ENCODE measurements around the gene MCCC1.

The MCCC1 gene

GRCh38 chr3:182983876-182984275 is 115.4 kb downstream of the MCCC1 start:
- no peak for DNase-seq (ENCODE audit: low read depth in 2 of 2)

GRCh38 chr3:182981038-182981380 is 118.3 kb downstream of the MCCC1 start:
- no peak for DNase-seq (ENCODE audit: low read depth in 2 of 2)

DNA sequence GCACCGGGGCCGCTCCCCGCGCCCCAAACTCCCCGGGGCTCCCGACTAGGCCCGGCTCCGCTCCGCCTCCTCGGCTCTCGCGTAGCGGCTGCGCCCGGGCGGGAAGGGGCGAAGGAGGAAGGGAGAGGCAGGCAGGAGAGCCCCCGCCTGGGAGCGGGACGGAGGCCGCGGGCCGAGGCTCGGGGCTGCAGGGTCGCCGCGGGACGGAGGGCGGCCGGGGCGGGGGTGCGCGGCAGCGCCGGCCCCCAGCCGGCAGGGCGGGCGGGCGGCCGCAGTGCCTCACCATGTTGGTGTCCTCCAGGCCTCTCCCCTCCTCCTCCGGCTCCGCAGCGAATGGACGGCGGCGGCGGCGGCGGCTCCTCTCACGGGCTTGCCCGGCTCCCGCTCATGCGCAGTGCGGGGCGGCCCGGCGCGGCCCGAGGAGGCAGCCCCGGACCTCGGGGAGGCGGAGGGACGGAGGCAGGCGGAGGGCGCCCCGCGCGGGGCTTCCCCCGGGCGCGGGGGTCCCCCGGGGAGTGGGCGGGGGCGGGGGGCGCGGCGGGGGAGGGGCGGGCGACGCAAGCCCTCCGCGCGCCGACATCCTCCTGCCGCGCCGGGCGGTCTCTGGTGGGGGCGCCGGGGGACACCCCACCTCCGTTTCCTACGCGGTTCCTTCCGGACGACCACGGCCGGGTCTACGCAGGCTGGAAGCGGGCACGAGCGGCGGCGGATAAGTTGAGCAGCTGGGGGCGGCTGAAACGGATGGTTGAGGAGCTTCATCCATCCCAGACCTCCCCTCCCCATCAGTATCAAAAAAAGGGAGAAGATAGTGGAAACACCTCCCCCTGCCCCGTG is 118.9 kb downstream of the MCCC1 start, which contains the start of gene DCUN1D1:
TSS of gene DCUN1D1 (minus strand) at position 335 of the 834 bp plus-strand sequence. CDS start at position 286, 49 bp downstream.
- peak; percentile 76 to 88 for DNase-seq (ENCODE audit: low read depth in 2 of 2)

DNA sequence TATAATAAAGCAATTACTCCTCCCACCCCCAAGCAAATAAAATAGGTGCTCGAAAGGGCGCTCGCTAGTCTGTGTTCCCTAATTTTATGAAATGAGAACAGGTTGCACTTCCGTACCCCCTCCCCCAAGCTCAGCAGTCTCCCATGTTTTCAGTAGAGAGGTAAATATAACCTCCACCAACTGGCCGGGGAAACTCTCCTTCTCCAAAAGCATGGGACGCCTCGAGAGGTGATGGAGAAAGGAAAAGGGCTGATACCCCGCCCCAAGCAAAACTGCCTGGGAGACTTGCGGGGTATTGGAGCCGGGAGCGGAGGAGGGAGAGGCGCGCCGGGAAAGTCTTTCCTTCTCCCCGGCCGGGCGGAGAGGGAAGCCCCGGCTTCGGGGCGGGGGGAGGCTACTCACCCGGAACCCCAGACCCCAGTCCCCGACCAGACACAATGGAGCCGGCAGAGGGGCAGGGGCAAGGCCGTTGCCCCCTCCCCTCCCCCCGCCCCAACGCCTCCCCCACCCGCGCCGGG is 119.6 kb downstream of the MCCC1 start:
- DNase-seq (ENCODE audit: low read depth in 2 of 2): no peak

DNA sequence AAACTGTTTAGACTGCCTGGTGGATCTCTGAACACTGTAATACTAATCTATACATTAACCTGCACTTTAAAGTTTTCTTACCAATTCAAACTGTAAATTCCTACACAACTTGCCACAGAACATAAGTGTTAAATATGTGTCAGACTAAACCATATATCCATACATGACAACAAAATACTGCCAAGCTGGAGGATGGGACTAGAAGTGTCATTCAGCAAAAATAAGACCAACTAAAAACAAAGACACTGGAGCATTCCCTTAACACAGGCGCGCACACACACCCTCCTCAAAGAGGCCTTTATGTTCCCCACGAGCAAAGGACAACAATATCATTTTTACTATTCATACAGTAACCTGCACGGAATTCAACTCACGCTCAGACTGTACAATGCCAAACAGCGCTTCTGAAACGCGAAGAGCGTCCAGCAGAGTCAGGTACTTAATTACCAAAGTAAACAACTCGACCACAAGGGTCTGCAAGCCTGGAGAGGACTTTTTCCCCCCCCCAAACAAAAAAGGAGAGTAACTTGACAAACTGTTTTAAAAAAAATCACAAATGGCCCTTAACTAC is 120.1 kb downstream of the MCCC1 start:
- DNase-seq (ENCODE audit: low read depth in 2 of 2): no peak

- DNase-seq (ENCODE audit: low read depth in 2 of 2): no peak
Measured at GRCh38 chr3:182978387-182978786, 120.9 kb downstream of the MCCC1 start.

DNA sequence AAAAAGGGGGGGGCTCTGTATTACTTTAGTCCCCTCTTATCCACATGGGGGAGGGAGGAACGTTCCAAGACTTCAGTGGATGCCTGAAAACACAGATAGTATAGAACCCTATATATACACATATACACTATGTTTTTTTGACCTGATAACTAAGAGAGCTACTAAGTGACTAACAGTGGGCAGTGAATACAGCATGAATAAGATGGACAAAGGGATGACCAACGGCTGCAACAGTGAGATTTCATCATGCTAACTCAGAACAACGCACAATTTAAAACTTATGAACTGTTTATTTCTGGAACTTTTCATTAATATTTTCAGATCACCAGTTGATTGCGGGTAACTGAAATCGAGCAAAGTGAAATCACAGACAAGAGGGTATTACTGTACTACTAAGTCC is 126.2 kb downstream of the MCCC1 start:
- no peak for DNase-seq (ENCODE audit: low read depth in 2 of 2)

GRCh38 chr3:182972387-182972786 is 126.9 kb downstream of the MCCC1 start:
- no peak for DNase-seq (ENCODE audit: low read depth in 2 of 2)

- DNase-seq (ENCODE audit: low read depth in 2 of 2): no peak
Measured at GRCh38 chr3:182971637-182972036, 127.7 kb downstream of the MCCC1 start.

- DNase-seq (ENCODE audit: low read depth in 2 of 2): no peak
Measured at GRCh38 chr3:182970811-182971418, 128.4 kb downstream of the MCCC1 start.

- DNase-seq (ENCODE audit: low read depth in 2 of 2): no peak
Measured at GRCh38 chr3:182969853-182970252, 129.4 kb downstream of the MCCC1 start.

DNA sequence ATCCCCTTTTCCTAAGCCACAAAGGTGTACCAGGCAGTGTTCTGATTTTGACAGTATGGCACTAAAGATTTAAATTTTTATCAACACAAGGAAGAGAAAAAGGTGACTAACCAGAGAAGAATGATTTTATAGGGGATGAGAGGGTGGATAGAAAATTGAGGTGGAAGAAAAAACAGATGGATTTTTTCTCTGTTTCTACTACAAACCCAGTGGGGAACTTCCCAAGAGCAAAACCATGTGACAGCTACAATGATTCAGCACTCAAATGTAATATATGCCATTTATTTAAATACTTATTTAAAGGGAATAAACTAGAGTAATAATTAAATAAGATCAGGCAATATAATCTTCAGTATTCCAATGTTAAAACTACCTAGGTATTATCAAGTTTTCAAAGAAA is 130.0 kb downstream of the MCCC1 start:
- DNase-seq (ENCODE audit: low read depth in 2 of 2): no peak

GRCh38 chr3:182967218-182968204 is 131.8 kb downstream of the MCCC1 start:
- no peak for DNase-seq (ENCODE audit: low read depth in 2 of 2)

DNA sequence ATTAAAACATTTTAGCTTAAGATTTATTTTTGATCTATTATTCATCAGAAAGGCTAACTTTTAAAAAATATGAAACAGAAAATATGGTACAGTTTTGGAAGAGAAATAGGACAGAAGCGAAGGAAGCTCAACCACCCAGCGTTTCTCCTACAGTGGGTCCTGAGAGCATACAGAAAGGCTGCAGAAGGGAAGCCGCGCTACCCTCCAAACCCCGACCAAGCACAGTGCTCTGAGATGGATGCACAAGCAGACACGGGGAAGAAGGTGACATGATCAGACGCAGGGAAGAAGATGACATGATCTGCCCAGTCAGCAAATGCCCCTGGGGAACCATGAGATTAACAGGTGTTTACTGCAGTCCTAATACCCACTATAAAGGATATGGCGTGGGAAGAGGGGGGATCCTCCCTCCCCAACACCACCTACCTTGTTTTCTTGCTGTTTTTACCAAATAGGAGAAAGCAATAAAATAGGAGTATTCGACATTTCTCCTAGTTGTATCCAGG is 133.4 kb downstream of the MCCC1 start:
- no peak for DNase-seq (ENCODE audit: low read depth in 2 of 2)
